ENCODE data around the gene NOTUM.
"Not testable (repeated sequence)": the region's sequence is repeated elsewhere in the genome, so short reads cannot be mapped to it uniquely, and the experiment has no call there.

NOTUM gene

DNA sequence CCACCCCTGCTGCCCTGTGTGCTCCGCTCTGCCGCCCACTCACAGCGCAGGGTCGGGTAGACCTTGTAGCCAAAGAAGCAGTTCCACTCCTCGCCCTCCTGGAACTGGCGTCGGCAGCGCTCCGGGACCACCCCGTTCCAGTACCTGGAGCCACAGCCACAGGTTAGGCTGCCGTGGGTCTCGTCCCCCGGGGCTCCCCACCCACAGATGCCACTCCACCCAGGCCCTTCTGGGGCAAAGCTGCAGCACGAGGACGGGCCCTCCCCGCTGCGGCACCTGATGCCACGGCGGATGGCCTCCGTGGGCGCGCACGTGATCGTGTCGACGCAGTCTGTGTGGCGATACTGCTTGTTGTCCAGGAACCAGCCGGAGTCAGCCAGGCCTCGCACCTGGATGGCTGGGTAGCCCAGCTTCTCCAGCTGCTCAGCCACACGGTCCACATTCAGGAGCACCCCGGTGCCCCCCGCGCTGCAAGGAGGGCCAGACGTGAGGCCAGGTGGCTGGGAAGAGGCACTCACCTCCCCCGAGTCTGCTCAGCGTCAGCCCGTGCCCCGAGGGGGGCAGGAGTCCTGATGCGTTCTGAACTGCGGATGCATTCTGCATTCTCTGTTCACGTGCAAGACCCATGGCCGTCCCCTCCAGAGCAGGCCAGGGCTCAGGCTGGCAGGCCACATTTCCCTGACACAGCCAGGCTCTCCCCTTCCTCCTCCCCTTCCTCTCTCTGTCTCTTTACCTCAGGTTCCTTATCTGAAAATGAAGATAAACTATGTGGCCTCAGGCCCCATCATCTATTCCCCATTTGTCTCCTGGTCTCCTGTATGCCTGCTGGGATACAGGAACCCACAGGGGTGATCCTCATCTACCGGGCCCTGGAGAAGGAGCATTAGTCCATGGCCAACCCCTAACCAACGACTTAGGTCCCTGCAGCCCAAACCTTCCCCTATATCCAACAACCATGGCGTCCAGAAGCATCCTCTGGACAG is 4.1 kb downstream of the NOTUM start:
- ATAC-seq = no peak

DNA sequence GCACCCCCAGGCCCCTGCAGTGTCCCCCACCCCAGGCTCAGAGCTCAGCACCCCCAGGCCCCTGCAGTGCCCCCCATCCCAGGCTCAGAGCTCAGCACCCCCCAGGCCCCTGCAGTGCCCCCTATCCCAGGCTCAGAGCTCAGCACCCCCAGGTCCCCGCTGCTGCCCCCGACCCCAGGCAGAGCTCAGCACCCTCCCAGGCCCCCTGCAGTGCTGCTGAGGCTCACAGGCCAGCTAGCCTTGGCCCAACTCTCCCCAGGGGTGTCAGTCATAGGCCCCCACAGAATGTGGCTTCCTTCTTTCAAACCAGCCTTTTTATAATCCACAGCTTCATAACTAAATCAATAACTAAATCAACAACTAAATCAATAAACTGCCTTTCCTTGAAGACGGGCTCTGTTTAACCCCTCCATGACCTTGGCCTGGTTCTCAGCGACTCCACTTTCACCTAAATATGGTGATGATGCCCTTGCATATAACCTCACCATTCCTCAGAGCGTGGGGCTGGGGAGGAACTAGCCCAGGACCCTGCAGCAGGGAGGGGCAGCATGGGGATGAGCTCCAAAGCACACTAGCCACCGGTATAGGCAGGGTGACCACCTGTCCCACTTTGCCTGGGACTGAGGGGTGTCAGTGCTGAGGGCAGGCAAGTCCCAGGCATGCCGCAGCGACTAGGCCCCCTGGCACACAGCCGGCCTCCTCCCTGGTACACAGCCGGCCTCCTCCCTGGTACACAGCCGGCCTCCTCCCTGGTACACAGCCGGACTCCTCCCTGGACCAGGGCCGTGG is 5.0 kb downstream of the NOTUM start:
- no peak for ATAC-seq

DNA sequence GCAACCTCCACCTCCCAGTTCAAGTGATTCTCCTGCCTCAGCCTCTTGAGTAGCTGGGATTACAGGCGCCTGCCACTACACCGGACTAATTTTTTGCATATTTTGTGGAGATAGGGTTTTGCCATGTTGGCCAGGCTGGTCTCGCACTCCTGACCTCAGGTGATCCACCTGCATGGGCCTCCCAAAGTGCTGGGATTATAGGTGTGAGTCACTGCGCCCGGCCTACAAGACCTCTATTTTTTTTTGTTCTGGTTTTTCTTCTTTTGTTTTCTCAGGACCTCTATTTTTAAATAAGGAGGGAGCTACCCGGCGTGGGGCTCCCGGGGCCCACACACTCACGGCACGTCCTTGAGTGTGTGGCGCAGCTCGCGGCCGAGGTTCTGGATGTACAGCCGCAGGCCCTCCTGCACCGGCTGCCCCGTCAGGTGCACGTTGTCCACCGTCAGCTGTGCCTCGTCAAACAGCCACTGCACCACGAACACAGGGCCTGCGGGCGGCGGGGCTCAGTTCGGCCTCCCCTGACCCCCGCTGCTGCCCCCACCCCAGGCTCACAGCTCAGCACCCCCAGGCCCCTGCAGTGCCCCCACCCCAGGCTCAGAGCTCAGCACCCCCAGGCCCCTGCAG is 5.8 kb downstream of the NOTUM start:
- no peak for ATAC-seq

DNA sequence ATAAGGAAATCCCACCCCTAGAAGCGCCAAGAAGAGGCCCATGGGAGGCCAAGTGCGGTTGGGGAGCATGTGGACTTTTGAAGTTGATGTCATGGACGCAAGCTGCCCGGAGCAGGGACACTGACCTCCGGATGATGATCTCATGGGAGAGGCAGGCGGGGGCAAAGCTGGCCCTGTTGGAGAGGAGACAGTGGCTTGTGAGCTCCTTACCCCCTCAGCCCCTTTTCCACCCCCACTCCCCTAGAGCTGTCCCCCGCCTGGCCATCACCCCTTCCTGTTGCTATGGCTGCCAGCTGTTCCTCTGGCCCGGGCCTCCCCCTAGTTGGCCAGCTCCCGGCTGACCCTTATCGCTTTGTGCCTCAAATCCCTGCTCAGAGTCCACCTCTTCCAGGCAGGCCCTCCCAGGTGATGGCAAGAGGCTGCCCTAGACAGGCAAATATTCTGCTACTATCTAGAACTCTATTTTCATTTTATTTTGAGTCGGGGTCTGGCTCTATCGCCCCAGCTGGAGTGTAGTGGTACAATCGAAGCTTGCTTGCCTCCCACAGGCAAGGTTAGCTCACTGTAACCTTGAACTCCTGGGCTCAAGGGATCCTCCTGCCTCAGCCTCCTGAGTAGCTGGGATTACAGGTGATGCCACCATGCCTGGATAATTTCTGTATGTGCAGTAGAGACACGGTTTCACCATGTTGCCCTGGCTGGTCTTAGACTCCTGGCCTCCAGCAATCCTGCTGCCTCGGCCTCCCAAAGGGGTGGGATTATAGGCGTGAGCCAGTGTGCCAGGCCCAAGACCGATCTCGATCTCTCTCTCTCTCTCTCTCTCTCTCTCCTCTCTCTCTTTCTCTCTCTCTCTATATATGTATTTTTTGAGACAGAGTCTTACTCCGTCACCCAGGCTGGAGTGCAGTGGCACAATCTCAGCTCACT is 6.6 kb downstream of the NOTUM start:
- no peak for ATAC-seq

DNA sequence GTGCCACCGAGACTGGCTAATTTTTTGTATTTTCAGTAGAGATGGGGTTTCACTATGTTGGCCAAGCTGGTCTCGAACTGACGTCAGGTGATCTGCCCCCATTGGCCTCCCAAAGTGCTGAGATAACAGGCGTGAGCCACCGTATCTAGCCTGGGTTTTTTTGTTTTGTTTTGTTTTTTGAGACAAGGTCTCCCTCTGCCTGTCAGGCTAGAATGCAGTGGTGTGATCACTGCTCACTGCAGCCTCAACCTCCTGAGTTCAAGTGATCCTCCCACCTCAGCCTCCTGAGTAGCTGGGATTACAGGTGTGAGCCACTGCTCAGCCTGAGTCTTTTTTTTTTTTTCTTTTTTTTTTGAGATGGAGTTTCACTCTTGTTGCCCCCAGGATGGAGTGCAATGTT is 7.5 kb downstream of the NOTUM start:
- not testable (repeated sequence) for ATAC-seq

DNA sequence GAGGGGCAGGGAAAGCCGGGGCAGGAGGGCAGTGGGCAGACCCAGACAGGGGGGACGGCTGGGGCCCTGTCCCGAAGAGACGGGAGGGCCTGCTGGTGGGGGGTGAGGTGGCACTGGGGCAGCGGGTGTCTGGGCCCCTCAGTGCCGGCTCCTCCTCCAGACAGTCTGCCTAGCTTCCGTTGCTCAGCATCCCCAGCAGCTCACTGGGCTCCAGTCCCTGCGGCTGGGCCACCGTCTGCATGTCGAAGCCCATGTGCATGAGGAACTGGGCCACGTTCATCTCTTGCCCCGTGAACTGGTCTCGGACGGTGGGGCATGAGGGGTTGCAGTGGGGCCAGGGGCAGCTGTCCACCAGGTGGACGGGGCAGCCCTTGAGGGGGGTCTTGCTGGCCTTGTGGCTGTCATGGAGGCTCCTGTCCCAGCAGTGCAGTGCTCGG is 8.2 kb downstream of the NOTUM start:
- ATAC-seq = no peak

DNA sequence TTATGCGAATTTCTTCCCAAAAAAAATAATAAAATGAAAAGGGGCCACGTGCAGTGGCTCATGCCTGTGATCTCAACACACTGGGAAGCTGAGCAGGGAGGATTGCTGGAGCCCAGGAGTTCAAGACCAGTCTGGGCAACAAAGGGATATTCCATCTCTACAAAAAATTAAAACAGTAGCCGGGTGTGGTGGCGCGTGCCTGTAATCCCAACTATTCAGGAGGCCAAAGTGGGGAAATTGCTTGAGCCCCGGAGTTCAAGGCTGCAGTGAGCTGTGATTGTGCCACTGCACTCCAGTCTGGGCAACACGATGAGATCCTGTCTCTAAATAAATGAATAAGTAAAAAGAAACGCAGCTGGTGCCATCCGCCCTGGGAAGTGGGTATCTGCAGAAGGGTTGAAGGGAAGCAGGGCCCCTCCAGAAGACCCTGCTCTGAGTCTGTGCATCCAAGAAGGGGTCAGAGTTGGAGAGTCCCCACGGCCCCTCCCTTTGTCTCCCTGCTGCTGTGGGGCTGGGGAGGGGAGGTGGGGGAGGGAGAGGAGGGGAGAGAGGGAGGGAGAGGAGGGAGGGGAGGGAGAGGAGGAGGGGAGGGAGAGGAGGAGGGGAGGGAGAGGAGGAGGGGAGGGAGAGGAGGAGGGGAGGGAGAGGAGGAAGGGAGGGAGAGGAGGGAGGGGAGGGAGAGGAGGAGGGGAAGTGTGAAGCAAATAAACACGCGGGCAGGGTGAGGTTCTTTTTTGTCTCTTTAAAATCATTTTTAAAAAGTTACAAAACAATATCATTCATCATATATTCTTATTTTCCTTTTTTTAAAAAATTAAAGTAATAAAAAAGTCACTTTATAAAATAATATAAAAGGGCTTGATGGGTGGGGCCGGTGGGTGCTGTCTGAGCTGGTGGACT is 9.0 kb downstream of the NOTUM start:
- ATAC-seq = no peak

DNA sequence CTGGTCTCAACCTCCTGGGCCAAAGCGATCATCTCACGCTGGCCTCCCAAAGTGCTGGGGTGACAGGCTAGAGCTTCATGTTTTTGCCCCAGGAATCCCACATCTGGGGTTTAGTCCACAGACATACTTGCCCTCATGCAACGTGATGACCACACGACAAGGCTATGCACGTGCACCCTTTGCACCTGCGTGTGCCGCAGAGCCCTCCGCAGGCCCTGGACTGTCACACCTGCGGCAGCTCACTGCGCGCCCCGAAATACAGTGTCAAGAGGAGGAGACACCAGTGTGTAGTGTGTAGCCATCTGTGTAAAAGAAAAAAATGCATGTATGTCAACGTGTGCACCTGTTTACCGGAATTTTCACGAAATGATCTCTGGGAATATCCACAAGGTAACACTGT is 10.5 kb downstream of the NOTUM start:
- ATAC-seq = no peak

DNA sequence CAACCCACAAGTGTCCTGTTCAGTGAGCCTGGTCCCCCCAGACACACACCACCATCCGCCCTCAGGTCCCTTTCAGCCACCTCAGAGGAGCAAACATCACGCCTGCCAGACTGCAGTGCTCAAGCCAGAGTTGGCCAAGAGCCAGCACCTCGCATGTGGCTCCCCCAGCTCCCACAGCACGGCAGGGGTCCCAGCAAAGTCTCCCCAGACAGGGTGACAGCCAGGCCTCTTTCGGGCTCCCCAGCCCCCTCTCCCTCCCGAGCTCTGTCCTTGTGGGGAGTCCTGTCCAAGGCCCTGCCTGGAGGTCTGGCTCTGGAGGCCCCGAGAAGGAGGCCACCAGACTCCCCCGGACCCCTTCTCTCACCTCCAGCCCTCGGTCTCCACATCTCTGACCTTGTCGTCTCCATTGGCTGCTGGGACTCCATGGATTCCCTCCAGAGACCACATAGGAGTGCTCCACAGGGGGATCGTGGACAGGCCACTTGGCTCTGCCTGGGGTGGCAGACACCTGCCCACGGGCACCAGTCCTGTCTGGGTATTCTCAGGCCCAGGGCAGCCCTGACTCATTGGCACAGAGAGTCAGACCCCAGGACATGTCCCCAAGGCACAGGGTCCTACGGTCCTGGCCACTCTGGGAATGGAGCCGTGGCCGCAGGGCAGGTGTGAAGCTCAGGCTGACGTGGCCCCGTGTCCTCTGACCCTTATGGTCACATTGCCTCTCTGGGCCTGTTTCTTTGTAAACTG is 12.2 kb downstream of the NOTUM start:
- ATAC-seq = no peak

DNA sequence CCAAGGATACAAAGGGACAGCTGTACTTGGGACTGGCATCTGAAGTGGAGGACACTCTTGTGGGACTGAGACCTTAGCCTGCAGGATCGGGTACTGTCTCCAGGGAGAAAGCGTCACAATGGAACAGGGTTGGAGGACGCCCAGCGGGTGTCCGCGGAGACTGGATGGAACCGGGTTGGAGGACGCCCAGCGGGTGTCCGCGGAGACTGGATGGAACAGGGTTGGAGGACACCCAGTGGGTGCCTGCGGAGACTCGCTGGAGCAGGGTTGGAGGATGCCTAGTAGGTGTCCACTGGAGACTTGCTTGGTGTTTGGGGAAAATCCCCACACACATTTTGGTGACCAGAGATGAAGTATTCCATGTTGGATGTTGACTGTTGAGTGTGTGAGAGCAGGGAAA is 13.8 kb downstream of the NOTUM start, which contains the start of gene MYADML2:
Gene MYADML2, minus strand, starts transcription at position 45 of the 400 bp plus-strand sequence. CDS start 5,492 bp downstream, outside the sequence.
- no peak for ATAC-seq

DNA sequence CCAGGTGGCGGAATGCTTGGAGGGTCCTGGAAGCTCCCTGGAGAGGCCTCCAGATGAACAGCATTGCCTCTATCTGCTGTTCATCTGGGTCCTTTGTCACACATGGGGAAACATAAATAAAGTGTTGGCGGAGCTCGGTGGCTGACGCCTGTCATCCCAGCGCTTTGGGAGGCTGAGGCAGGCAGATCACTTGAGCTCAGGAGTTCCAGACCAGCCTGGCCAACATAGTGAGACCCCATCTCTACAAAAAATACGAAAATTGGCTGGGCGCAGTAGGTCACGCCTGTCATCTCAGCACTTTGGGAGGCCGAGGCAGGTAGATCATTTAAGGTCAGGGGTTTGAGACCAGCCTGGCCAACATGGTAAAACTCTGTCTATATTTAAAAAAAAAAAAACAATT is 16.1 kb downstream of the NOTUM start:
- no peak for ATAC-seq

DNA sequence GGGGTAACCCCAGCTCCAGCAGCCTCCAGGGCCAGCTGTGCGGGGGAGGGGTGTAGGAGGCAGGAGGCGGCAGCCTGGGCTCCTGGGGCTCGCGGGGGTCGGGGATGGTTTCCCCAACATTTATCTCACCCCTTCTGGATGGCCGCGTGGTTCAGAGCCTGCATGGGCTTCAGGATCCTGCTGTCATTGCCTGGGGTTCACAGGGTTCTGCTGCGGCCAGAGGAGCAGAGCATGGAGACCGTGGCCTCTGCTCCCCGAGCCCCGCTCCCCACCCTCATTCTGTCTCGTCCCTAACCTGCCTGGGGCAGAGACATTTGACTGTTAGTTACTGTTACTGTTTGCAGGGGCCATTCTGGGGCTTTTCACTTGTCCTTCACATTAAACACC is 18.8 kb downstream of the NOTUM start:
- ATAC-seq = no peak

DNA sequence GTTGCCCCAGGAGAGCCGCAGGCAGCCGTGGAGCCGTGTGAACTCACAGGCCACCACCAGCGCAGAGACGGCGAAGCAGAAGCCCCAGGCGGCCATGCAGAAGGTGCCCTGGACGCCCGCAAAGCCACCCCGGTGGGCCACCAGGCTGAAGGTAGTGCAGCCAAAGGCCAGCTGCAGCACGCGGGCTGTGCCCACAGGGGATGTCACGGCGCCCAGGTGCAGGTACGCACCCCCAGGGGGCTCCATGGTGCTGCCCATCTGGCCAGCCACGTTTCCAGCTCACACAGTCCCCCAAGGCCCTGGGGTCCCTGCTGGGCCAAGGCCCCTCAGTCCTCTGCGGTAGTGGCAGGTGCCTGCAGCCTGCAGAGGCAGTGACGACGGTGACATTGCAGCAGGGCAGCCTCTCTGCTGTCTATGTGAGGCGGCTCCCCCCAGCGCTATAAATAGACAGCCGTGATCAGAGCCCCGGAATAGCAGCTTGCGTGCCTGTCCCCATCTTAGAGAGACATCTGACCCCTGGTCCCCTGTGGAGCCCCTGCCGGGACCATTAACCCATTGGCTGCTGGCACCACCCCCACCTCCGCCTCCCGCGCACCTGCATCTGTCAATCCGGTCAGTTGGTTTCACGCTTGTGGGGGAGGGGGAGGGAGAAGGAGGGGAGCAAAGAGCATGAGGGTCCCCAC is 19.4 kb downstream of the NOTUM start:
- no peak for ATAC-seq

DNA sequence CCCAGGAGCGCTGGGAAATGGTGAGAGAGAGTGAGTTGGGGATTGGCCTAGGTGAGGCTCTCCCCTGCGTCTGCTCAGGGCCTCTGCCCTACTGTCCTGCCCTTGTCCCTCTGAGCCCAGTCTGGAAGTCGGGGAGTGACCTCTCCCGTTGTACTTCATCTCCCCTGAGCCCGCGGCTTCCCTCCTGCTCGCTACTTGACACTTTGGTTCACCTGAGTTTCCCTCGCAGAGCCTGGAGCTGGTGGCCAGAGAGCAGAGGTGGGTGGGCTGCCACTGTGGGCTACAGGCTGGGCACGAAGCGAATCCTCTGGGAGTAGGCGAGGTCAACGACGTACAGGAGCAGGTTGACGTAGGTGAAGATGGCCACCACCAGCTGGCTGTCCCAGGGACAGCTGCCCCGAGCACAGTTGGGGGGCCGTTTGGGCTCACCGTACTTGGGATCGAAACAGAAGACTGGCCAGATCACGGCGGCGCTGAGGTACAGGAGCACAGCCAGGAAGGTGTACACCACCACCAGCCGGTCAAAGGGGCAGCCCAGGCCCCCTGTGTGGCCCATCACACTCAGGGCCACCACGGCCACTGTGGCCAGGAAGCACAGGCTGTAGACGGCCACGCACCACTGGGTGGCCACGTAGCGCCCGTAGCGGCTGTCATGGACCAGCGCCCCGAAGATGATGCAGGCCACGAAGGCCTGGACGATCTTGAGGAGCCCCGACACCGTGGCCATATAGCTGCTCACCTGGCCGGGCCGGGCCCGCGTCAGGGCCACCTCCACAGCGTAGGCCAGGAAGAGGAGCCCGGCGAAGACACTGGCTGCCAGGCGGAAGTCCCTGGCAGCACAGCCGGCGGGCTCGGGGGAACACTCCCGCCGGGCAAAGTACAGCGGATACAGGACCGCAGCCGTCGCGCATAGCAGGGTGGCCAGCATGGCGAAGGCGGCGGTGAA is 20.2 kb downstream of the NOTUM start:
- ATAC-seq = no peak

DNA sequence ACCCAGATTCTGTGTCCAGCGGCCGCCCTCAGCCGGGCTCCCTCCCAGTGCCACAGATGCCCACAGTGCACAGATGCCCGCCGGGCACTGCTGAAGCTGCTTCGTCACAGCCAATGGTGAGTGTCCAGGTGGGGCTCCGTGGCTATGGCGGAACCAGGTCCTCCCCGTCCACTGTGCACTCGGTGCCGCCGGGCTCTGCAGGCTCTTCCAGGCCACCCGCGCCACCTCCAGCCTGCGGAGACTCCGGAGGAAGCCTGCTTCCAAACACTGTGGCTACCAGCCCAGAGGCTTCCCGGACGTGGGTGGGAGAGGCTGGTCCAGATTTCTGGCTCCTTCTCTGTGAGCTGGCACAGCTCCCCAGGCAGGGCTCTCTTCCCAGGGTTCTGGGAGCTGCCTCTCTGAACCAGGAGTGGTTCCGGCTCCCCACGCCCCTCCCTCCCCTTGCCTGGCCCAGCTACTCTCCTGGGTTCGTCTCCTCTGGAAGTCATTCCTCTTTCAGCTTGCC is 21.1 kb downstream of the NOTUM start:
- ATAC-seq = no peak

DNA sequence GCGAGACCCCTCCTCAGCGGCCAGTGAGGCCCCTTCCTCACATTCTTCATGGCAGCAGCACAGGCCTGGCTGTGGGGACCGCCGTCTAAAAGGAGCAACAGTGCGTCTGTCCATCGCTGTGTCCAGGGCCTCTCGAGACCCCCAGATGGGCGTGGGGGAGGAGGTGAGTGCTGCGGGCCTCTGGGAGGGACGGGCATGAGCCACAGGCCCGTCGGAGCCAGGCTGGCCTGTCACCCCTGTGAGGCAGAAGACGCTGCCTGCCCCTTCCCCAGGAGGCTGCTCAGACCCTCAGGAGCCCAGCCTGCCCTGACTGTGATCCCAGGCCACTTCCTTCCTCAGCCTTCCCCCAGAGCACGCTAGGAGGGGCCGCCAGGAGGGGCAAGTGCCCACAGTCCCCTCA is 21.8 kb downstream of the NOTUM start:
- no peak for ATAC-seq

DNA sequence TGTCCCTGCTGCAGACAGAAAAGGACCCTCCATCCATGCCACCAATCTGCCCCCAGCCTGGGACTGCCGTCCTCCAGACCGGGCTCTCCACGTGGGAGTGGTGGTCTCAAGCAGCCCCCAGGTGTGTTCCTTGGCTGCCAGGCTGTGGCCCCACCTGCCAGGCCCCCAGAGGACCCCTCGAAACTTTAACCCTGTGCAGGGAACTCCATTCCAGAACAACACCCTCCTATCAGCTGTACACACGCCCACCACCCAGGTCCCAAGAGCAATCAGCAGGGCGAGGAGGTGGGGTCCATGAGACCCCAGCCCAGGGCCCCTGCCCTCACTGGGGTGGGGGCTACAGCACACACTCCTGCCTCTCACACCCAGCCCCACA is 25.3 kb downstream of the NOTUM start:
- no peak for ATAC-seq
